Hematopoietic multipotent progenitor cell treated with erythropoietin and hydrocortisone succinate and interleukin-3 and kit ligand, for 8 days (in vitro differentiated cells): ENCODE results near the gene F13A1.
A peak's percentile ranks its signal among the peaks of the same experiment; 100 is the strongest.

Source experiments
- DNase-seq: peaks from one replicate; pipeline ENCODE4 v3.0.0-alpha.2; 2015

F13A1 gene

DNA sequence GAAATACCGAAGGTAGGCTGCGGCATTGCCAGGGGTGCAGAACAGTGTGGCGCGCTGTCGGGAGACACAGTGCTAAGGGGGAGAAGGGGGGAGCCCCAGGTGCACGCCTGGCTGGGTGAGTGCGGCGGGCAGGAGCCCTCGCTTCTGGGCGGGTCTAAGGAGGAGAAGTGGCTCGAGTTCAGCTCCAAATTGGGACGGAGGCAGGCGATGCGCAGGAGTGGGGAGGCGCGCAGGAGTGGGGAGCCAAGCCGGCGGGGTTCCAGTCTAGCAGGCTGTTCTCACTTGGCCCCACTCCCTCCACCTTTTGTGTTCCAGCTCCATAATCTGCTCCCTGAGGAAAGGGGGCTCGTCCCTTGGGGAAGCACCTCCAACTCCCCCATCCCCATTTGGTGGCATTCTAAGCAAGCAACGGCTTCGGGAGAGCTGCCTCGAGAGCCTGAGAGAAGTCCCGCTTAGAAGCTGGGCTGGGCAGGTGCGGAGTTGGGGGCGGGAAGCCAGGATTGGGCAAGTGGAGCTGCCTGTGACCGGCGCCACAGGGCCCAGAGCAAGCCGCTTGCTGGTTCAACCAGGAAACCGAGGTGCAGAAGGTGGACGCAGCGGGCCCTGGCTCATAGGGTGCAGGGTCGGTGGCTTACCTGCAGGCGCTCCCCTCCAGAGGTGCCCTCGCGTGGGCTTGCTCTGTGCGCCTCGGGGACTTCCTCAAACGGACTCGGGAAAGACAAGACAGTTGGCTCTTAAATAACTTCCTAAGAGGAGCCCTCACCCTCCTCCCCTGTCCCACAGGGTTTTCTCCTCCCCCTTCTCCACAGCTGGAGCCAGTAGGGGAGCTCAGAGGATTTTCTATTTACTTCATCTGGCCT is at the start of gene F13A1:
F13A1 (minus strand) TSS at position 711 of the 860 bp plus-strand sequence. CDS start 1,998 bp downstream, outside the sequence.
- DNase-seq = no peak

DNA sequence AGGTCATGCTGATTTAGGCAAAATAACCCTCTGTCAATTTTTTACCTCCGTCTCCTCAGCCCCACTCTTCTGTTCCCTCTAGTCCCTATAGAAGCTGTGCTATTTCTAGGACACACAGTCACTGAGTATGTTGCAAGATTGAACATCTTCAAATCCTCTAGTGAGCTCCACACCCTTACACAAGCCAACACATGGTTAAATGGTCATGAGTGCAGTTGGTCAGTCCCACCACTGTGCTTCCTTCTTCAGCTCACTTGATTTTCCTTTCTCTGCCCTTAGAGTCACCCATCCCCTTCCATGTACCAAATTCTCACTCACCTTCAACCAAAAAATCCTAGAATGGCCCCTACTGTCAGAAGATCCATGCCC is 48.2 kb upstream of the F13A1 start:
- no peak for DNase-seq

DNA sequence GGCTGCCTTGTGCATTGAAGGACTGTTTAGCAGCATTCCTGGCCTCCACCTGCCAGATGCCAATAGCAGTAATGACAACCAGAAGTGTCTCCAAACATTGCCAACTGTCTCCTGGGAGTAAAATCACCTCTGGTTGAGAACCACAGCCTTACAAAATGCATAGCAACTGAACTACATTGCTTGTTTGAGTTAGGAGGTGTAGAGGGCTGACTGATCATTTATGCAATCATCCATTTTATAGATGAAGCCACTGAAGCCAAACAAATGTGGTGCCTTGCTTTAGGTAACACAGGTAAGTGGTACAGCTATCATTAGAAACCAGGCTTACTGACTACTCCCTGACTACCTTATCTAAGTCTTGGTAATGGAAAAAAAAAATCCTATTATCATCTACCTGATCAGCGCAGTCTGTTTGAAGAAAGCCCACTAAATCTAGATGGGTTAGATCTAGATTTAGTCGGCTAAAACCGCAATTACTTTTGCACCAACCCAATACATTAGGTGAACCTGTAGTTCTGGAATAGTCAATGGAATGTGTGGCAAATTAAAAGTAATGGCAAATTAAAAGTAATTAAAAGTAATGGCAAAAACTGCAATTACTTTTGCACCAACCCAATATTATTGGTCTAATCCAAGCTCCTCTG is 47.7 kb upstream of the F13A1 start:
- no peak for DNase-seq

DNA sequence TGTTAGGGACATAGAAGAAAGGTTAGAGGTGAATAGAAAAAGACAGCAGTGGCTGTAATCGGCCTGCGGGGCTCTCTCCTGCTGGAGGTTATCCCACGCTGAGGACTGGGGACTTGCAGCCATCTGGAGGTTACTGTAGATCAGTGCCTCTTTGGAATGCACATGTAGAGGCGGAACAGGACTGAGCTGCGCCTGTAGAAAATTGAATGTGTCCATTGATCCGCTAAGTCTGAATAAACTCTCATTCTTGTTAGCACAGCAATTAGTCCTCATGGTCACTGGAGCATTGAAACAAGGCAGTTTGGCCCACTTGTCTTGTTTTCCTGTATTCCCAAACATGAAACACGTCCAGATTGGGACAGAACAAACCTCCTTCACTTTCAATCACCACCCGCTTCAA is 46.3 kb upstream of the F13A1 start:
- DNase-seq = no peak

DNA sequence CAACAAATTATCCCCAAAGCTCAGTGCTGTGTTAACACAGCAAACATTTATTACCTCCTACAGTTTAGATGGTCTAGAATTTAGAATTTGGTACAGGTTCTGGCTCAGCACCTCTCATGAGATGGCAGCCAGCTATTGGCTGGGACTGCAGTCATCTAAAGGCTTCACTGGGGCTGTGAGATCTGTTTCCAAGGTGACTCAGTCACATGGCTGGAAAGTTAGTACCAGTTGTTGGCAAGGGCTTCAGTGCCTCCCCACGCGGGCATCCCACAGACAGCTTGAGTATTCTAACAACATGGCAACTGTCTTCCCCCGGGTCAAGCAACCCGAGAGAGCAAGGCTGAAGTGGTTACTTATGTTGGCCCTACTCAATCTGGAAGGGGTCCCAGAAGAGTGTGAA is 44.8 kb upstream of the F13A1 start:
- no peak for DNase-seq

DNA sequence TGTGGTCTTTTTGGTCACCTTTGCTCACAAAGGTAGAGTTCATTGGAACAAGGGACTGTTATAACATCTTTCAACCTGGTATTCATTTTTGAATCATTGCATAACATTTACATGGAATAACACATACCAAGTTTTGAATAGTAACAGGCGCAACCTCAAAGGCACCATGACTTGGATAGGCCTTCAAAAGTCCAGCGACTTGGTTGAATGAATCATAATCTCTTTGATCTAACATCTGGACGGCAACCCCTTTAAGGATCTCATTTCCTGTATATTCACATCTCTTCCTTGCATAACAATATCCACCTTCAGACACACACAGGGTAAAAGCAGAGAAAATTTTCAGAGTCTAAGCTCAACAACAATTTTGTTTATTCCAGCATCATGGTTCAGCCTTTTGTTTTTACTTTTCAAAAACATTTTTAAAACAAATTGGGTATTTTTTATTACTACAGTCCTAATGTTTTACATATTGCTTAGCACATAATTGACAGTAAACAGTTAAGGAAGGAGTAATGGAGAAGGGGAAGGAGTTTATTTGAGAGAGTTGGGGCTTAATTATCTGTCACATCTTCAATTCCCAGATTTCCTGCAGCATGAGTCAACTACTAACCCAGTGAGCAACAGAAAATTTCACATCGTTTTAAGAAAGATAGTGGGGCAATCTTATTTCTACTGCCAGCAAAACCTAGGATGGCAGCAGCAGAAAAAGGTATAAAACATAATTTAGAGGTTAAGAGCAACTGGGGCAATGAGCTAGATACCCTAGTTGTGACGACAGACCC is 41.8 kb upstream of the F13A1 start:
- DNase-seq = no peak

DNA sequence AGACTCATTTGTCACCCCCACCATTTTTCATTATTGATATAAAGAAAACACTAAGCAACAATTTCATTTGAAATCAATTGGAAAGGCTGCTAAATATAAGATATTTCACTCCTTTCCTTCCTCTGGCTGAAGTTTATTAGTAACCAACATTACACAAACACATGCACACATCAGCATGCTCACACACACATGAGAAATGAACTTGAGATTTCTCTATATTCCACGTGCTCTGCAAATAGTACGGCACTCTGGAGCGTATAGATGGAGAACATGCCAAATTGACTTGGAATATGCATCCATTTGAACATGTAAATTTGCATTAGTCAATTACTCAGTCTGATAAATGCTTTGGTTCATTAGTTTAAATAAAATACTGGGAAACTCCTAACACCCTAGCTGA is 37.1 kb upstream of the F13A1 start:
- DNase-seq = no peak

DNA sequence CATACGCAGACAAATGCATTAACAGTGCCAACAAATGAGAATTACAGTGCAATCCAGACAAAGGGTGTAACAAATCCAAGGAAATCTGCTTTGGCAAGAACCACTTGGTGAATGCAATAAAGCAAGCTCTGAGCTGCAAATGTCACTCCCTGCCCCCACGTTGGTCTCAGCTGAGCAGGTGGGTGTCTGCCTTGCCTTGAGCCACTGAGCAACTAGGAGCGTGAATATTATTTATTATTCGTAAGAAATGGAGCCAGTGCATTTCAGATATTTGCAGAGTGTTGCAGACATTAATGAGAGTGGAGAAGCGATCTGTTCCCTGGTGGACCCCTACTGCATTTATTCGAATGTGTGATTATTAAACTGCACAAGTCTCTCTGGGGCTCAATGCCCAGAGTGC is 36.6 kb upstream of the F13A1 start:
- no peak for DNase-seq

DNA sequence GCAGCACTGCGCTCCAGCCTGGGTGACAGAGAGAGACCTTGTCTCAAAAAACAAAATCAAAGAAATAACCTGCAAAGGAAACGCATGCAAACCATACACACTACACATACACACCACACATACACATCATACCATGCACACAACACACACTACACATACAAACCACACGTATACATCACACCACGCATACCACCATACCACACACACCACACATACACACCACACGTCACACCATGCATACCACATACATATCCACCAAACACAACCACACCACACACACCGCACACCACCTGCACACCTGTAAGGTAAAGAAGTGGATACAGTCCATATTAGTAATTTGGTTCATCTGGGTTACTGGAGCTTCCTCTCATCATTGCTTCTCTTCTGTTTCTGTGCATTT is 32.3 kb upstream of the F13A1 start:
- DNase-seq = no peak

DNA sequence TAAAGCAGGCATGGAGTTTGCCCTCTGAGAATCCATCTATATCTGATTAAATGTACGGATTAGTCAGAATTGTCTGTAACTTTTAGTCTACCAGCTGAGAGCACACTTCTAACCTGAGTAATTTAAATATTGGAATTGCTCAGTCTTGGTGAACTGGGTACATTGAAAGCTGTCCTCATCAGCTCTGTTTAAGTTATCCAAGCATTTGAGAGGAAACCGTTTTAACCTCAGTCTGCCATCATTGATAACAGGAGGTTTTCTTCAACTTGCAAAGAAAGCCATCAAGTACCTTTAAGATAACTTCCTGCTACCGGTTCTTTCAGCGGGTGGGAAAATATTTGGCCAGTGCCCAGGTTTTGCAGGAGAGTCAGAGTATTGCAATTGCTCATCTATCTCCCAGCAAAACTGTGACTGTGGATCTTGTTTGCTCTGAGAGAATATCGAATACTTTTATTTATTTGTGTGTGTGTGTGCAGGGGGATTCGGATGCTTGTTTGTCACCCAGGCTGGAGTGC is 31.1 kb upstream of the F13A1 start:
- peak; percentile 22 for DNase-seq

DNA sequence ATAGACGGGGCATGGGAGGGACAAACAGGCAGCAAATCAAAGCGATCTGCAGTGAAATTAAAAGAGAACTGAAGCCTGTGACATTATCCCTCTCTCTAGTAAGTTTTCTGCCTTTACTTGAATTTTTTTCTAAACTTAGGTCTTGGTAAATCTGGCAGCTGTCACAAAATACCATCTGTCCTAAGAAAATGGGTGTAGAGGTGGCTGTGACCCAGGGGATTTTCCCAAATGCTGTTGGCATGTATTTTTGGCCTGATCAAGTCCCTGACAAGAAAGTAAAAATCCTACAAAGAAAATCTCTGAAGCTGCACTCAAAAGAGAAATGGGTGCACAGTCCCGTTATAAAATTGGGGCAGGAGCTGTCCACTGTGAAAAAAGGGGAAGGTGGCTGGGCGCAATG is 30.2 kb upstream of the F13A1 start:
- no peak for DNase-seq

DNA sequence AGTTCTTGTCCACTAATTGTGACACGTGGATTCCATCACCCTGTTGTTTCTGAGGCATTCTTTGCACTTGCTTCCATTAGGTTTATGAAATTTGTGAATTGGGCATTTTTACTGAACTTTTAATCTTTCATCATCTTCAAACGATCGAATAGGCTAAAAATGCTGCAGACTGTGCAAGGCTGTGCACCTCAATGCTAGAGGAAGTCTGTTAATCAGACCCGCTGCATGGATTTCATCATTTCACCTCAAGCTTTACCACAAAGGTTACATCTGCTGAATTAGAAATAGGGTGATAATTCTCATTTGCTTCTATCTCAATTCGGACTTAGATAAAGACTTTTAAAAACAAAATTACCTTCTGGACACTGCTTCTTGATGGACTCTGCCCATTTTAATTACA is 27.8 kb upstream of the F13A1 start:
- DNase-seq = no peak

DNA sequence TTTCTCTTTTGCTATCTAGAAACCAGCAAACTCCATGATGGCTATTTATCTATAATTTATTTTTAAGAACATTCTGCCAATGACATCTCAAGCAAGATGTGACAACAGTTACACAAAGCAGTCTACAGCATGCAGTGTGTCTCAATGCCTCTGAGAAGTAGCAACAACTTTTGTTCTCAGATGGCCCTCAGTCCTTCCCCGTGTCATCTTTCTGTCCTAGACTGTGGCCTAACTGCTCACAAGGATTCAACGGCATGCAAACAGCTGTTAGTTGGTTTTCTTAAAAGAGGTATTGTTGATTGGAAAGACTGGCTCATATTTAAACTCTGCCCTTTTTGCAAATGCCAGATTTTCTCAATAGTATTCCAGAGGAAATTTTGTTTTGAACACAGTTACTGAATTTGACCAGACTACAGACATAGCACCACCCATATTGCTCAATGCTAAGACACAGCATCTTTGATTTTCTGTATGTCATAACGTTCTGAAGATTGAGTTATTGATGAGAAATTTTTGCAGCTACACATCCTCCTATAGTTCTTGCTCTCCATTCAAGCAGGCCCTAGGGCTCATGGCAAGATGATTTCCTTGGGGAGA is 26.1 kb upstream of the F13A1 start:
- no peak for DNase-seq

DNA sequence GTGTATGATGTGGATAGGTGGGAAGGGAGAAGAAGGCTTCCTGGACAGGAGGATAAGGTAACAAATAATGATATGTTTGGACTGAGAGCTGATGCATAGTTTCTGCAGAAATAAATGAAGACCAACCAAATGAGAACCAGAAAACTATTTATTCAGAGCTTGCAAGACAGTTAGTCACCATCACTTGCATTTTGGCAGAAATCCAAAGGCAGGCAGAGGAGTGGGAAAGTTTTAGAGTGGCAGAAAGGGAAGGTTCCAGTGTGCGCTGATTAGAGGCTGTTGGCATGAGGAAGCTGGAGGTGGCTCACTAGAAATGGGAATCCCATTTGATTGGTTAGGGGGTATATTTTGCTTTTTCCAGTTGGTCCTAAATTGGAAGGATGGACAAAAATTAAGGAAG is 13.0 kb upstream of the F13A1 start:
- no peak for DNase-seq

DNA sequence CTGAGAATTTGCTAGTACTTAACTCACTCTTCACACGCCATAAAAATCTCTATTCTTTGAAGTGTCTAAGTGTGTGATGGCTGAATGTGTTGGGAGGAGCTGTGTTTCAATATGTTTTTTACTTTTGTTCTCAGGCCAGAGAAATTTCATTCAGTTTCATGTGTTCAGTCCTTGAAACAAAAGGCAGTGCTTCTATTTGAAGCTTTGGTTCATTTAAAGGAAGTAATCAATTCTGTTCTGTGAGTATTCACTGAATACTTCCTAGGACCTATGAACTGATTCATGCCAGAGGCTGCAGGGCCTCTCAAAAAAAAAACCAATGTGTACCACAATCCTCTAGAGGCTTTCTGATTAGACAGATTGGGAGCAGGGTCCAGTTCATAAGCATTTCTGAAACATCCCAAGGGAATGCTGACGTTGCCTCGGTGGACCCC is 12.4 kb upstream of the F13A1 start:
- no peak for DNase-seq

DNA sequence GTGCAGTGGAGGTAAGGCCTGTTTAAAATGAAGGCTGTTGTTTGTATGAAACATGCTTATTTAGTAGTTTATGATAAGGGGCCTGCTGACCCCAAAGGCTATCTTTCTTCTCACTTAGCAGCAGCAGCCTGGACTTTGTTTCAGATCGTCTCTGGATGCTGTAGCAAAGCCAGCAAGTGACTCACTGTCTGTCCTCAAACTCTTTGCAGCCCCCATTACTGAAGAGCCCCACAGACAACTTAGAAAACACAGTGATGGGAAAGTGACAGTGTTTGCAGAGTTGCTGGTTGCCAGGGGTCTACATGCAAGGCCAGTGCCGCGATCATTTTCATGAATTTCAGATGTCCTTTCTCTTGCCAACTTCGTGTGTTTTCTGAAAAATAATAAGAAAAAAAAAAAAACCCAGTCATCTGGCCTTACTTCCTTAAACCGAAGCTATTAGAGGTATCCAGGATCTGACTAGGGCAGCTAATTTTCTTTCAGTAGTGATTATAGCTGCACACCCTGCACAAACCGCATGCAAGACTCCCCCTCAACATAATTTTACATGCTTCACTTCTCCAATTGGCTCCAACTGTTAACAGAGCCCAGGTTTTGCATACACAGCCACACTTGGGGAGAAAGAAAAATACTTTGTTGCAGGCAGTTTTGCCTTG is 11.6 kb upstream of the F13A1 start:
- no peak for DNase-seq

DNA sequence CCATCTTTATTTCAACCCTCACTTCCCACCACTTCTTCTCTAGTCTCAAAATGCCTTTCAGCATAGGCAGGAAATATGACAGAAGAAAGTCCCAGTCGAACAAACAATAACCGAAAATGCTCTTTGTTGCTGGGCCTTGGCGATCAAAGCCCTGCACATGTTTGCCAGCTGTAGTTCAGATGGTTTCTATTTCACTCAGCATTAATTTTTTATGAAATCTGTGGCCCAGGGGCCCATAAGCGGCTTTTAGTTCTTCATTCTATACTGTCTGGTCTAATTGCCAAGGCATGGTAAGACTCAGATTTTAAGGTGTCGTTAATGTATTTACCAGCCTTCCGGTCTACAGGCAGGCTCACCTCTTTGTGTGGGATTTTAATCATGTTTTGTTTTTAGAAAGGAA is 10.9 kb upstream of the F13A1 start:
- no peak for DNase-seq

DNA sequence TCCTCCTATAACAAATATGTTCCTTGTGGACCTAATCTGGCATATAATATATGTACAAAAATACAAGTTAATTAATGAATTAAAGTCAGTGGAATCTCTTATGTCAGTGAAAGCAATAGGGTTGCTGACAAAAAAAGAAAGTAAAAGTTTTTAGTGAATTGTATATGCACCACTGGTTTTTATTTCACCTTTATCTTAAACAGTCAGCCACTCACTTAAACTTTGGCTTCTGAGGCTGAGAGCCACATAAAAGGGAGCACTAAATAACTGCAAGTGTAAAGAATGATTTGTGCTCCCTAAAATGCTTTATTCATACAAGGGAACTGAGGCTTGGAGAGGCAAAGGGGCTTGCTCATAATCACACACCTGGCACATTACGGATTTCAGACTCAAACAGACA is 9.9 kb upstream of the F13A1 start:
- no peak for DNase-seq

DNA sequence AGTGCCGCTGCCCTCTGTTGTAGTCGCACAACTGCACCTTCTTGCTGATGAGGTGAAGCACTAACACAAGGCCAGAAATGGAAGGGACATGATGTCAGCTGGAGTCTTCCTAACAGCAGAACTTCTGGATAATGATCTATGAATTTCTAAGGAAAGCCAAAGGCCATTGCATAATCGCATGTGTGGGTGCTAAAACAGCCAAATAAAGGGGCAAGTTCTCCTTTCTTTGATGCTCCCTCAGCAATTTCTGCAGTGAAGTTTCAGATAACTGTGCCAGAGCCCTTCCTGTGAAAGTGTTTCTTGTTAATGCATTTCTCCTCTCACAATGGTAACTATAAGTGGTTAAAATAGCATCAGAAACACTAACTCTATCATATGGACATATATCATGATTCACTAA is 8.0 kb upstream of the F13A1 start:
- DNase-seq = no peak

DNA sequence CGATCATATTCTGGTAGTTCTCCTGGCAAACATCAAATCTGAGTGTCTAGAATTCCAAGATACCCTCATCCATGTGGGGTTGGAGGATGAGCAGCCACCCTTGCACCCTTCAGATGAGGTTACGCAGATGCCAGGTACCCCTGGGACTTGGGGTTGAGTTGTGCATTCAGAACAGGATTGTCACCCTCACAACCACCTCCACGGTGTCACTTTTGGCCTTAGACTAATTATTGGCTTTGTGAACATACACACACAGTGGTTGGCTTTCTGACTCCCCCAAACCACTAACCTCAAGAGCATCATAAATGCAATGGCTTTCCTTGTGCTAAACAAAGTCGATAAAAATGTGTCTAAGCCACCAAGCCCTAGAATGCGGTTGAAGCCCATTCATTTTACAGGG is 2.9 kb upstream of the F13A1 start:
- no peak for DNase-seq

DNA sequence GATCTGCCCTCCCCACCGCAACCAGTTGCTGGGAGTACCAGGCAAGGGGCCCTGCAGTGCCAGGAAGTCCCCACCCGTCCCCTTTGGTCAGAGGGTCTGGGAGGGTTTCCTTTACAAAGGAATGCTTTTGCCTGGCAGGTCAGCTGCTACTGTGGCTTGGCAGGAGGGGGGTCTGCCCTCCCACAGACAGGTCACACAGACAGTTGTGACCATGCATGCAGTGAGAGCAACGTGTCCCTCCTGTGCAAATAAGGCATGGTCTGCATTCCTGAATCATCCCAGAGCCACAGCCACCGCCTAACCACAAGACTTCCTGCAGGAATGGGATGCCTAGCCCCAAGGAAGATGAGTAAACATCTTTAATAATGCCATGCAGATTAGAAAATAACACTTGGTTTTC is 439 bp upstream of the F13A1 start:
- no peak for DNase-seq
